Measurements from ENCODE around the gene CASP12. TPM values are rescaled to one million over a fixed set of nuclear protein-coding genes. Genes with fewer than 3 reads are reported as not detected.
A peak's percentile ranks its signal among the peaks of the same experiment; 100 is the strongest.

The CASP12 gene
- total RNA-seq, 4 donors from 2014 or later: 1.2 to 20.7 (median 4.9) TPM

DNA sequence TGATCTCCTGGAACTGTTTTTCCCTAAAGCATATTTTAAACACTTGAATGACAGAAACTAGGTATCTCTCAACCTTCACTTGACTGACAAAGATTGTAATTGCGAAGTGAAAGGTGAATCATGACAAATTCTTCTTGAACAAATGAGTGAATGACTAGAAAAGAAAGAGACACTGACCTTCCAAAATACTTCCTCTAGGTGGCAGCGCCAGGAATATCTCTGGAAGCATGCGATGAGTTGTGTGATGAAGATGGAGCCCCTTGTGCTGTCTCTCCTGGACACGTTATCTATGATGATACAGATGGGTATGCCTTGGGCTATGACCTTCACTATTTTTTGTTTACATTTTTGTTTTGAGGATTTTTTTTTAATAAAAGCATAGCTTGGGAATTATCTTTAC lies 7.0 kb upstream of the CASP12 start:
- Histone ChIP-seq H3K4me1 (no peaks in the 10 kb centered on the region), H3K27ac (no peak overlapping the region), H3K36me3 (no peaks in the 10 kb centered on the region), H3K4me3 (no peak overlapping the region), H3K9me3 (no peaks in the 10 kb centered on the region), H3K27me3 (no peaks in the 10 kb centered on the region)
- TF ChIP-seq POLR2A (IDR thresholded peaks at IDR 0.05): no peak
- TF ChIP-seq, protein P1, sequence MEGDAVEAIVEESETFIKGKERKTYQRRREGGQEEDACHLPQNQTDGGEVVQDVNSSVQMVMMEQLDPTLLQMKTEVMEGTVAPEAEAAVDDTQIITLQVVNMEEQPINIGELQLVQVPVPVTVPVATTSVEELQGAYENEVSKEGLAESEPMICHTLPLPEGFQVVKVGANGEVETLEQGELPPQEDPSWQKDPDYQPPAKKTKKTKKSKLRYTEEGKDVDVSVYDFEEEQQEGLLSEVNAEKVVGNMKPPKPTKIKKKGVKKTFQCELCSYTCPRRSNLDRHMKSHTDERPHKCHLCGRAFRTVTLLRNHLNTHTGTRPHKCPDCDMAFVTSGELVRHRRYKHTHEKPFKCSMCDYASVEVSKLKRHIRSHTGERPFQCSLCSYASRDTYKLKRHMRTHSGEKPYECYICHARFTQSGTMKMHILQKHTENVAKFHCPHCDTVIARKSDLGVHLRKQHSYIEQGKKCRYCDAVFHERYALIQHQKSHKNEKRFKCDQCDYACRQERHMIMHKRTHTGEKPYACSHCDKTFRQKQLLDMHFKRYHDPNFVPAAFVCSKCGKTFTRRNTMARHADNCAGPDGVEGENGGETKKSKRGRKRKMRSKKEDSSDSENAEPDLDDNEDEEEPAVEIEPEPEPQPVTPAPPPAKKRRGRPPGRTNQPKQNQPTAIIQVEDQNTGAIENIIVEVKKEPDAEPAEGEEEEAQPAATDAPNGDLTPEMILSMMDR (IDR thresholded peaks at IDR 0.05): no peak
- no peak for DNase-seq
- intact Hi-C loops (cut with DNase I; ENCODE audit: low total_unique reads): no loop called here

DNA sequence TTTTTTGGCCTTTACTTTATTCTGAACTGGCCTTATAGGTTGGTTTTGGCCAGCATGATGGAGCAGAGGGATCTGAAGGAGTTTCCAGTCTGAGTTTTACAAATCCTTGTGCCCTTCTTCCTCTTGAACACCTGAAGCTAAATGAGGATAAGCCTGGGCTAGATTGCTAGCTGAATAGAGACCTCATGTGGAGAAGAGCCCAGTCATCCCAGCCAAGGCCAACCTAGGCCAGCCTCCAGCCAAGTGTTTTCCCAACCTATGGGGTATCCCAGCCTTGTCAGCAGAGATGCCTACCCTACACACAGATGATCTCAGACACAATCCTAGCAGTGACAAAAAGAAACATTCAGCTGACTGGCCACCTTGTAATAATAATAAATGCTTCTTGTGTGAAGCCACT lies 966 bp upstream of the CASP12 start:
- intact Hi-C loops (cut with DNase I; ENCODE audit: low total_unique reads): no loop called here
- Histone ChIP-seq H3K27ac (peak overlapping the region; percentile 76 to 82), H3K9me3 (no peaks in the 10 kb centered on the region), H3K4me3 (no peak overlapping the region), H3K4me1 (peaks cover 6 to 8% of the 10 kb centered on the region in 2 donors), H3K27me3 (no peaks in the 10 kb centered on the region), H3K36me3 (no peaks in the 10 kb centered on the region)
- TF ChIP-seq POLR2A (IDR thresholded peaks at IDR 0.05): no peak
- TF ChIP-seq, protein P1 (IDR thresholded peaks at IDR 0.05): no peak
- no peak for DNase-seq

DNA sequence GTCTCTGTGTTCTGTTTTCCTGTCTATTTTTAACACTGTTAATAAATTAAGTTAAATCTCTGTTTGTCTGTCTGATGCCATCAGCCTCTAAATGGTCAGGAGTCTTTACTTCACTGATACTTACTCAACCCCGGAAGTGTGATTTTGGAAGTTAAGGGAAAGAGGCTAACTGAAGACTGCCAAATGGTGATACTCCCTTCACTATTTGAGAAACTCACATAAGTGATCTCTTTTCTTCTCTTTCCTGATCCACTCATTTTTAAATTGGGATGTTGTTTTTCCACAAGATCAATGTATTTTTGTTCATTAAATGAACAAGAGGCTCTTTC lies 389 bp upstream of the CASP12 start:
- TF ChIP-seq POLR2A (IDR thresholded peaks at IDR 0.05): no peak
- TF ChIP-seq, protein P1 (IDR thresholded peaks at IDR 0.05): no peak
- H3K9me3 ChIP-seq: no peaks in the 10 kb centered on the region
- no peak for DNase-seq
- no peaks in the 10 kb centered on the region for H3K27me3 ChIP-seq
- H3K4me3 ChIP-seq: peak overlapping the region; percentile 28 to 37
- H3K36me3 ChIP-seq: no peaks in the 10 kb centered on the region
- H3K27ac ChIP-seq: peak overlapping the region; percentile 76 to 82
- intact Hi-C loops (cut with DNase I; ENCODE audit: low total_unique reads): no loop called here
- peaks cover 6 to 8% of the 10 kb centered on the region in 2 donors for H3K4me1 ChIP-seq

DNA sequence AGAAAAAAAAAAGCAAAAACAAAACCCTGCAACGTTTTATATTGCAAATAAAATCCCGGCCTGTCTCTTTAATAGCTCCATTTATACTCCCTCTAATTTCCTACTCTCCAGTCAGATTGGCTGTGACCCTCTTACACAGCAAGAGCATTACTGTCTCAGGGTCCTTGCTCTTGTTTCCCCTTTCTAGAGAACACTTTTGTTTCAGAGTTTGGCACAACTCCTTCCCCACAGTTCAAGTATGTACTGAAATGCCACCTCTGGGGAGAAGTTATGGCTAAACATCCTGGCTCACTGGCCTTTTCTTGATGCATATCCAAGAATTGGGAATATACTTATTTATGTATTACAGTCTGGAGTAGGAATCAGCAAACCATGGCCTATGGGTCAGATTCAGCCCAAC lies 2.6 kb downstream of the CASP12 start:
- peak overlapping the region; percentile 39 to 82 for H3K27ac ChIP-seq
- no peak for DNase-seq
- H3K4me3 ChIP-seq: peak overlapping the region in 1 of 2 donors; percentile 15
- H3K27me3 ChIP-seq: no peaks in the 10 kb centered on the region
- no peaks in the 10 kb centered on the region for H3K36me3 ChIP-seq
- H3K9me3 ChIP-seq: no peaks in the 10 kb centered on the region
- H3K4me1 ChIP-seq: peaks cover 6 to 8% of the 10 kb centered on the region in 2 donors
- intact Hi-C loops (cut with DNase I; ENCODE audit: low total_unique reads): no loop called here
- no peak for TF ChIP-seq POLR2A (IDR thresholded peaks at IDR 0.05)
- TF ChIP-seq, protein P1 (IDR thresholded peaks at IDR 0.05): no peak

DNA sequence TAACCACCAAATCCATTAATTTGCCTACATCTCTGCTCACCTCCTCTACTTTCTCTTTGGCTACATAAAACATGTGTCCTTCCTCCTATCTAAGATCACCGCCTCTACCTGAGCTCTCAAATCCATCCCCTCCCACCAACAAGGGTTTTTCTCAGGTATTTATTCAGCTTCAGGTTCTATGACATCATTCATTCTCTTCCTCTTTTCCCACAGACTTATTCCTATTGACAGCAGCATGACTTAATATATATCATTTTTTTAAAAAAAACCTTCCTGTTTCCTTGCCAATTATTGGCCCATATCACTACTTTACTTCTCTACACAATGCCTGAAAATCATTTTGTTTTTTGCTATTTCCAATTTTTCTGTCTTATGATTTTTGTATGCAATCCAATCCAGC lies 4.4 kb downstream of the CASP12 start:
- H3K27ac ChIP-seq: no peak overlapping the region
- H3K4me3 ChIP-seq: no peak overlapping the region
- H3K36me3 ChIP-seq: no peaks in the 10 kb centered on the region
- H3K27me3 ChIP-seq: no peaks in the 10 kb centered on the region
- no peak for DNase-seq
- intact Hi-C loops (cut with DNase I; ENCODE audit: low total_unique reads): no loop called here
- no peaks in the 10 kb centered on the region for H3K9me3 ChIP-seq
- TF ChIP-seq, protein P1 (IDR thresholded peaks at IDR 0.05): no peak
- no peak for TF ChIP-seq POLR2A (IDR thresholded peaks at IDR 0.05)
- H3K4me1 ChIP-seq: peaks cover 6 to 8% of the 10 kb centered on the region in 2 donors

All from uterus (tissue), 4 donors.